Tibial artery (tissue), 4 donors: ENCODE data around the gene CDK5RAP2.
A peak's percentile ranks its signal among the peaks of the same experiment; 100 is the strongest.
"Not testable (repeated sequence)": the region's sequence is repeated elsewhere in the genome, so short reads cannot be mapped to it uniquely, and the experiment has no call there.

ENCODE experiments used
- DNase-seq, 2 donors: peaks; one replicate each; pipeline ENCODE4 v3.0.0-alpha.2; 2019
- H3K27ac ChIP-seq, 2 donors: fragments of 200-600 bp; sonication (generic) in 1 of 2; 1 replicate in 1 of 2; 2 replicates in 1 of 2; pipeline ENCODE4 v1.5.1; 2018 to 2019; ENCODE audit warnings: mild to moderate bottlenecking in 1 of 2
- H3K27me3 ChIP-seq, 2 donors: fragments of 200-600 bp; sonication (generic) in 1 of 2; one replicate each; pipeline versions ENCODE4 v1.5.1 to v1.6.0; 2016 to 2019
- H3K36me3 ChIP-seq, 3 donors: fragments of 200-600 bp; sonication (generic) in 2 of 3; one replicate each; pipeline ENCODE4 v1.5.1; 2016 to 2019; ENCODE audit warnings: mild to moderate bottlenecking in 2 of 3
- H3K4me1 ChIP-seq, 4 donors: fragments of 200-600 bp; sonication (generic) in 2 of 4; 1 replicate in 3 of 4; 2 replicates in 1 of 4; pipeline ENCODE4 v1.5.1; 2016 to 2019
- H3K4me3 ChIP-seq, 2 donors: fragments of 200-600 bp; sonication (generic) in 1 of 2; 1 replicate in 1 of 2; 2 replicates in 1 of 2; pipeline ENCODE4 v1.5.1; 2018 to 2019; ENCODE audit warnings: mild to moderate bottlenecking in 2 of 2
- H3K9me3 ChIP-seq, 3 donors: fragments of 200-600 bp; sonication (generic) in 1 of 3; one replicate each; pipeline ENCODE4 v1.5.1; 2016 to 2019
- CTCF ChIP-seq, 2 experiments: fragments of 200-600 bp in 1 of 2; fragments of 450-650 bp in 1 of 2; IDR thresholded peaks; one replicate each; pipeline ENCODE4 v1.5.1; 2017 to 2019; ENCODE audit warnings: antibody characterized with exemption in 2 of 2, mild to moderate bottlenecking in 1 of 2, moderate library complexity in 1 of 2
- intact Hi-C: fragments of 100-400 bp; cut with DNase I; formaldehyde crosslinking; loops from one replicate; pipeline ENCODE4 v1.15.0; 2023; ENCODE audit warnings: low total_unique reads

Gene CDK5RAP2

GRCh38 chr9:120580051-120580896 is at the start of gene CDK5RAP2:
Gene CDK5RAP2 (minus strand): TSS chr9:120580167. CDS start chr9:120579978, 189 bp downstream.
- peak within 1 kb of the TSS; percentile 82 to 86 for H3K27ac ChIP-seq
- peaks cover 0 to 11% (median 0%) of the 10 kb centered on the region in 3 donors for H3K36me3 ChIP-seq
- H3K9me3 ChIP-seq: no peaks in the 10 kb centered on the region
- TF ChIP-seq CTCF (IDR thresholded peaks at IDR 0.05): no peak
- DNase-seq: peak; percentile 95 to 97
- H3K27me3 ChIP-seq: no peaks in the 10 kb centered on the region
- peaks cover 0 to 19% (median 14%) of the 10 kb centered on the region in 4 donors for H3K4me1 ChIP-seq
- intact Hi-C loops: no loop called here
- peak within 1 kb of the TSS; percentile 94 to 97 for H3K4me3 ChIP-seq

- H3K36me3 ChIP-seq, H3K4me1 ChIP-seq, DNase-seq, H3K9me3 ChIP-seq, intact Hi-C loops, H3K27ac ChIP-seq, H3K4me3 ChIP-seq, H3K27me3 ChIP-seq: not testable (repeated sequence)
Measured at GRCh38 chr9:120628925-120629497, 49.0 kb upstream of the CDK5RAP2 start.

- intact Hi-C loops: no loop called here
Measured at GRCh38 chr9:120628207-120628924, 48.4 kb upstream of the CDK5RAP2 start.

GRCh38 chr9:120627073-120627472 is 47.1 kb upstream of the CDK5RAP2 start:
- intact Hi-C loops: no loop called here
- no peak for TF ChIP-seq CTCF (IDR thresholded peaks at IDR 0.05)
- DNase-seq: no peak
- no peak overlapping the region for H3K27ac ChIP-seq
- no peaks in the 10 kb centered on the region for H3K27me3 ChIP-seq
- H3K4me3 ChIP-seq: no peak overlapping the region
- H3K9me3 ChIP-seq: no peaks in the 10 kb centered on the region
- no peaks in the 10 kb centered on the region for H3K4me1 ChIP-seq
- H3K36me3 ChIP-seq: no peaks in the 10 kb centered on the region

More at GRCh38 chr9:120628207-120628924, 48.4 kb upstream of the CDK5RAP2 start:
- Histone ChIP-seq H3K36me3 (no peaks in the 10 kb centered on the region), H3K4me3 (no peak overlapping the region), H3K4me1 (no peaks in the 10 kb centered on the region), H3K27ac (no peak overlapping the region), H3K9me3 (no peaks in the 10 kb centered on the region), H3K27me3 (no peaks in the 10 kb centered on the region)
- no peak for DNase-seq
- no peak for TF ChIP-seq CTCF (IDR thresholded peaks at IDR 0.05)

GRCh38 chr9:120626512-120626911 is 46.5 kb upstream of the CDK5RAP2 start:
- DNase-seq: no peak
- intact Hi-C loops: no loop called here
- no peak overlapping the region for H3K27ac ChIP-seq

More at GRCh38 chr9:120626512-120626911, 46.5 kb upstream of the CDK5RAP2 start:
- Histone ChIP-seq H3K9me3 (no peaks in the 10 kb centered on the region), H3K27me3 (no peaks in the 10 kb centered on the region), H3K4me1 (no peaks in the 10 kb centered on the region), H3K36me3 (no peaks in the 10 kb centered on the region), H3K4me3 (no peak overlapping the region)
- TF ChIP-seq CTCF (IDR thresholded peaks at IDR 0.05): no peak
